Neural cell (in vitro differentiated cells): ENCODE data around the gene KCNK7.

Experiments used
- EP300 ChIP-seq: fragments of 450-650 bp; conservative IDR thresholded peaks from 2 replicates; pipeline ENCODE4 v1.6.1; 2014; ENCODE audit warnings: antibody characterized with exemption, mild to moderate bottlenecking, moderate library complexity; ENCODE audit not compliant: poor library complexity, severe bottlenecking
- EZH2 ChIP-seq: fragments of 200-600, 300-800 bp; shearing (Covaris generic), sonication (generic); IDR thresholded peaks from 2 replicates; pipeline ENCODE4 v1.6.1; 2014; ENCODE audit warnings: antibody characterized with exemption, low read length, borderline replicate concordance, mild to moderate bottlenecking; ENCODE audit not compliant: insufficient read depth, poor library complexity, severe bottlenecking
- POLR2AphosphoS5 ChIP-seq: IDR thresholded peaks from 2 replicates; pipeline ENCODE4 v1.6.1; 2012
- RAD21 ChIP-seq: fragments of 450-650 bp; conservative IDR thresholded peaks from 2 replicates; pipeline ENCODE4 v1.6.1; 2014; ENCODE audit warnings: antibody characterized with exemption, mild to moderate bottlenecking, moderate library complexity
- REST ChIP-seq: IDR thresholded peaks from 2 replicates; pipeline ENCODE4 v1.6.1; 2012; ENCODE audit warnings: borderline replicate concordance
- SMC3 ChIP-seq: fragments of 450-650 bp; conservative IDR thresholded peaks from 2 replicates; pipeline ENCODE4 v1.6.1; 2014; ENCODE audit warnings: antibody characterized with exemption, mild to moderate bottlenecking, moderate library complexity; ENCODE audit not compliant: poor library complexity
- TF ChIP-seq, protein P1 (sequence below): fragments of 450-650 bp; IDR thresholded peaks from 2 replicates; pipeline ENCODE4 v1.5.1; 2014; ENCODE audit warnings: antibody characterized with exemption, mild to moderate bottlenecking, moderate library complexity; ENCODE audit not compliant: poor library complexity, severe bottlenecking

DNA sequence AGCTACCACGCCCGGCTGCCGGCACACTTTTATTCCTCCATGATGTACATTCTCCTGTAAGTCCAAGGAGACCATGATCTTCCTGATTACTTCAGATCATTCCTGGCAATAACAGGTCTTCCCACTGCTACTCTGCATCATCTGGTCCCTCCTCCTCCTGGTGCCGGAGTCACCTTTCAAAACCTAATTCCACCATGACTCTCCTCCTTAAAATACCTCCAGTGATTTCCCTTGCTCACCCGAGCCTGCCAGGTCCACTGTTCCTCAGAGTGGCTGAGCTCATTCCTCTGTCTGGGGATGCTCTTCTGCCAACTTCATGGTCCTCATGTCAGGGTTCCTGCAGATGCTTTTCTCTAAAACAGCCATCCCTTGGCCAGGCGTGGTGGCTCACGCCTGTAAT lies 33.6 kb downstream of the KCNK7 start:
- TF ChIP-seq POLR2AphosphoS5 (no peak), SMC3 (no peak), EZH2 (no peak), RAD21 (no peak), REST (no peak), EP300 (no peak)
- TF ChIP-seq, protein P1, sequence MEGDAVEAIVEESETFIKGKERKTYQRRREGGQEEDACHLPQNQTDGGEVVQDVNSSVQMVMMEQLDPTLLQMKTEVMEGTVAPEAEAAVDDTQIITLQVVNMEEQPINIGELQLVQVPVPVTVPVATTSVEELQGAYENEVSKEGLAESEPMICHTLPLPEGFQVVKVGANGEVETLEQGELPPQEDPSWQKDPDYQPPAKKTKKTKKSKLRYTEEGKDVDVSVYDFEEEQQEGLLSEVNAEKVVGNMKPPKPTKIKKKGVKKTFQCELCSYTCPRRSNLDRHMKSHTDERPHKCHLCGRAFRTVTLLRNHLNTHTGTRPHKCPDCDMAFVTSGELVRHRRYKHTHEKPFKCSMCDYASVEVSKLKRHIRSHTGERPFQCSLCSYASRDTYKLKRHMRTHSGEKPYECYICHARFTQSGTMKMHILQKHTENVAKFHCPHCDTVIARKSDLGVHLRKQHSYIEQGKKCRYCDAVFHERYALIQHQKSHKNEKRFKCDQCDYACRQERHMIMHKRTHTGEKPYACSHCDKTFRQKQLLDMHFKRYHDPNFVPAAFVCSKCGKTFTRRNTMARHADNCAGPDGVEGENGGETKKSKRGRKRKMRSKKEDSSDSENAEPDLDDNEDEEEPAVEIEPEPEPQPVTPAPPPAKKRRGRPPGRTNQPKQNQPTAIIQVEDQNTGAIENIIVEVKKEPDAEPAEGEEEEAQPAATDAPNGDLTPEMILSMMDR: no peak
